Spinal cord (tissue), 10 donors: Measurements from ENCODE around the gene ZNF512B. TPM values are rescaled to one million over a fixed set of nuclear protein-coding genes. Genes with fewer than 3 reads are reported as not detected.
"Not testable (repeated sequence)": the region's sequence is repeated elsewhere in the genome, so short reads cannot be mapped to it uniquely, and the experiment has no call there.

Source experiments
- DNase-seq, 6 donors: peaks; one replicate each; pipeline versions ENCODE4 v3.0.0 to v3.0.0-alpha.2; 2013 to 2015; ENCODE audit warnings: low spot score in 6 of 6, low read depth in 4 of 6
- H3K27ac ChIP-seq: one replicate; pipeline ENCODE4 v1.5.1; 2013; ENCODE audit warnings: low read depth, low read length, control low read depth
- H3K27me3 ChIP-seq: one replicate; pipeline ENCODE4 v1.6.1; 2013; ENCODE audit warnings: low read length; ENCODE audit not compliant: control insufficient read depth, insufficient read depth
- H3K36me3 ChIP-seq: one replicate; pipeline ENCODE4 v1.6.1; 2013; ENCODE audit warnings: low read length; ENCODE audit not compliant: control insufficient read depth, insufficient read depth
- H3K4me1 ChIP-seq: one replicate; pipeline ENCODE4 v1.6.1; 2013; ENCODE audit warnings: low read length; ENCODE audit not compliant: control insufficient read depth, insufficient read depth
- H3K4me3 ChIP-seq: one replicate; pipeline ENCODE4 v1.5.1; 2013; ENCODE audit warnings: low read depth, low read length, control low read depth
- H3K9me3 ChIP-seq: one replicate; pipeline ENCODE4 v1.6.1; 2013; ENCODE audit warnings: low read length; ENCODE audit not compliant: control insufficient read depth, insufficient read depth
- WGBS: methylation state at CpG from one replicate; pipeline ENCODE4 v1.1.5; 2013; ENCODE audit warnings: missing lambda C conversion rate; ENCODE audit not compliant: insufficient coverage; 5-methylcytosine and 5-hydroxymethylcytosine counted together
- polyA plus RNA-seq, 2 donors: library from polyadenylated mRNA; unstranded; fragments of 120-200 nt; gene quantifications; one replicate each; pipeline ENCODE4 v1.2.1, GENCODE V29; 2013; ENCODE audit not compliant: insufficient read length in 2 of 2
- total RNA-seq, 2 donors: library from RNA; depleted of rRNA in 1 of 2; stranded (reverse); fragments of 120-200 nt in 1 of 2; fragments of >200 nt in 1 of 2; gene quantifications; one replicate each; pipeline versions ENCODE4 v1.2.3 to v1.2.4, GENCODE V29; 2013 to 2014
- donor health status: healthy.

The ZNF512B gene
- total and polyA plus RNA-seq, 4 donors: 10.6 to 44.7 (median 33.9) TPM

GRCh38 chr20:63978319-63979228, 8.8 kb upstream of the ZNF512B start:
- Histone ChIP-seq H3K4me3 (peak overlapping the region; percentile 60), H3K4me1 (peaks cover 55% of the 10 kb centered on the region), H3K36me3 (peaks cover 51% of the 10 kb centered on the region), H3K27ac (peak overlapping the region; percentile 22), H3K9me3 (no peaks in the 10 kb centered on the region), H3K27me3 (no peaks in the 10 kb centered on the region)
- DNase-seq: peak in 2 of 6 donors; percentile 55 to 69
- under 1% methylated on average over 46 of the region's 52 CpGs for WGBS

- Histone ChIP-seq H3K9me3 (no peaks in the 10 kb centered on the region), H3K27ac (no peak overlapping the region)
- WGBS: 80% methylated on average over 14 of the region's 16 CpGs
Observed at GRCh38 chr20:63977739-63978276, 8.1 kb upstream of the ZNF512B start.

GRCh38 chr20:63976980-63977738, 7.4 kb upstream of the ZNF512B start:
- DNase-seq: peak in 1 of 6 donors; percentile 2
- no peaks in the 10 kb centered on the region for H3K27me3 ChIP-seq
- WGBS: 88% methylated on average over 17 of the region's 18 CpGs
- H3K4me3 ChIP-seq: no peak overlapping the region
- peaks cover 54% of the 10 kb centered on the region for H3K4me1 ChIP-seq
- H3K9me3 ChIP-seq: no peaks in the 10 kb centered on the region
- peaks cover 51% of the 10 kb centered on the region for H3K36me3 ChIP-seq
- no peak overlapping the region for H3K27ac ChIP-seq

More at GRCh38 chr20:63977739-63978276, 8.1 kb upstream of the ZNF512B start:
- Histone ChIP-seq H3K27me3 (no peaks in the 10 kb centered on the region), H3K4me1 (peaks cover 57% of the 10 kb centered on the region), H3K36me3 (peaks cover 52% of the 10 kb centered on the region), H3K4me3 (peak overlapping the region; percentile 60)
- no peak for DNase-seq

GRCh38 chr20:63976511-63976910, 6.8 kb upstream of the ZNF512B start:
- H3K36me3 ChIP-seq: peaks cover 52% of the 10 kb centered on the region
- DNase-seq, H3K4me3 ChIP-seq, H3K27ac ChIP-seq, H3K9me3 ChIP-seq, H3K27me3 ChIP-seq: not testable (repeated sequence)
- H3K4me1 ChIP-seq: peaks cover 52% of the 10 kb centered on the region
- WGBS: 100% methylated on average over 5 of the region's 7 CpGs

- no peaks in the 10 kb centered on the region for H3K9me3 ChIP-seq
- no peaks in the 10 kb centered on the region for H3K27me3 ChIP-seq
- no peak overlapping the region for H3K4me3 ChIP-seq
- WGBS: 60% methylated on average over 15 of the region's 19 CpGs
- peaks cover 48% of the 10 kb centered on the region for H3K4me1 ChIP-seq
- DNase-seq: peak in 1 of 6 donors; percentile 20
- H3K27ac ChIP-seq: peak overlapping the region; percentile 52
- H3K36me3 ChIP-seq: peaks cover 52% of the 10 kb centered on the region
Observed at GRCh38 chr20:63974402-63975200, 4.9 kb upstream of the ZNF512B start.

- Histone ChIP-seq H3K27ac (peak overlapping the region; percentile 52), H3K4me3 (peak overlapping the region; percentile 38), H3K36me3 (peaks cover 53% of the 10 kb centered on the region), H3K9me3 (no peaks in the 10 kb centered on the region), H3K27me3 (no peaks in the 10 kb centered on the region), H3K4me1 (peaks cover 49% of the 10 kb centered on the region)
- WGBS: 11% methylated on average over 35 of the region's 37 CpGs
- peak in 3 of 6 donors; percentile 67 to 92 (median 89) for DNase-seq
Observed at GRCh38 chr20:63973636-63974401, 4.1 kb upstream of the ZNF512B start.

GRCh38 chr20:63973160-63973479, 3.4 kb upstream of the ZNF512B start:
- Histone ChIP-seq H3K9me3 (no peaks in the 10 kb centered on the region), H3K36me3 (peaks cover 60% of the 10 kb centered on the region), H3K4me3 (peak overlapping the region; percentile 38), H3K27me3 (no peaks in the 10 kb centered on the region), H3K27ac (peak overlapping the region; percentile 52), H3K4me1 (peaks cover 49% of the 10 kb centered on the region)
- WGBS: 96% methylated on average over 3 of the region's 3 CpGs
- no peak for DNase-seq

- Histone ChIP-seq H3K27me3 (no peaks in the 10 kb centered on the region), H3K4me1 (peaks cover 47% of the 10 kb centered on the region), H3K9me3 (no peaks in the 10 kb centered on the region), H3K27ac (no peak overlapping the region), H3K36me3 (peaks cover 61% of the 10 kb centered on the region), H3K4me3 (no peak overlapping the region)
- WGBS: 78% methylated on average over 18 of the region's 18 CpGs
- DNase-seq: peak in 1 of 6 donors; percentile 9
Observed at GRCh38 chr20:63972312-63973159, 2.8 kb upstream of the ZNF512B start.
